Subcutaneous adipose tissue (tissue), 4 donors: ENCODE data around the gene STK40. TPM values are rescaled to one million over a fixed set of nuclear protein-coding genes. Genes with fewer than 3 reads are reported as not detected.

Experiments used
- CTCF ChIP-seq: fragments of 450-650 bp; IDR thresholded peaks from one replicate; pipeline ENCODE4 v1.5.1; 2016; ENCODE audit warnings: low read depth, mild to moderate bottlenecking, control low read depth, antibody characterized with exemption, moderate library complexity
- small RNA-seq: library from RNA; depleted of rRNA; stranded (forward); fragments of <200 nt; gene quantifications from one replicate; pipeline ENCODE3, GENCODE V24; 2016
- total RNA-seq, 4 donors: library from RNA; depleted of rRNA; stranded (reverse); fragments of >200 nt; gene quantifications; one replicate each; pipeline ENCODE4 v1.1.0, GENCODE V29; 2016

STK40 gene
- total RNA-seq, 4 donors from 2014 or later, result 19.7 to 40.7 (median 26.8) TPM

- no peak for TF ChIP-seq CTCF
Measured at GRCh38 chr1:36303244-36303643, 82.5 kb downstream of the STK40 start.

- TF ChIP-seq CTCF, result no peak
Measured at GRCh38 chr1:36301220-36301619, 84.5 kb downstream of the STK40 start.

- TF ChIP-seq CTCF, result no peak
Measured at GRCh38 chr1:36300526-36300925, 85.2 kb downstream of the STK40 start.

GRCh38 chr1:36298640-36299039 is 87.1 kb downstream of the STK40 start:
- TF ChIP-seq CTCF, result no peak

- TF ChIP-seq CTCF, result no peak
Measured at GRCh38 chr1:36297062-36297461, 88.7 kb downstream of the STK40 start.

- TF ChIP-seq CTCF, result no peak
Measured at GRCh38 chr1:36295390-36295789, 90.3 kb downstream of the STK40 start.

Small RNA genes within 50 kb of the gene (small RNA-seq; reads per million reads assigned to genes)
- gene RNU4-27P (not detected), gene SNORA63C (3.6 reads per million, percentile 66 among the genes with 10 or more reads in this experiment)

Other genes with a start within 250 kb of the STK40 start
- gene TRAPPC3, start 236.4 kb downstream of the STK40 start, total RNA-seq, result 100 to 1,000 TPM in 2 of 4 donors, 10 to 100 TPM in 2; 64.6 to 104 (median 91.0) TPM
- 100 to 1,000 TPM in 1 of 4 donors, 10 to 100 TPM in 3; 73.1 to 227 (median 77.9) TPM for gene MAP7D1, start 229.8 kb downstream of the STK40 start, total RNA-seq
- gene THRAP3, start 161.5 kb downstream of the STK40 start, total RNA-seq, result 10 to 100 TPM; 85.7 to 96.5 (median 87.6) TPM
- 1 to 10 TPM in 2 of 4 donors, under 1 TPM in 2; 0.66 to 3.4 (median 1.5) TPM for gene SH3D21, start 79.6 kb downstream of the STK40 start, total RNA-seq
- gene EVA1B, start 62.3 kb downstream of the STK40 start, total RNA-seq, result 10 to 100 TPM; 19.2 to 96.0 (median 73.8) TPM
- 10 to 100 TPM; 39.4 to 53.5 (median 45.6) TPM for gene LSM10, start 12.0 kb upstream of the STK40 start, total RNA-seq
- 1 to 10 TPM; 7.0 to 9.7 (median 8.2) TPM for gene OSCP1, start 64.5 kb upstream of the STK40 start, total RNA-seq
- 10 to 100 TPM; 64.1 to 91.0 (median 85.1) TPM for gene MRPS15, start 78.5 kb upstream of the STK40 start, total RNA-seq
- 10 to 100 TPM; 17.5 to 62.7 (median 21.3) TPM for gene CSF3R, start 97.0 kb upstream of the STK40 start, total RNA-seq